BE2C (cell line): Measurements from ENCODE around the gene PPP3CA.

Experiments
- DNase-seq: peaks from one replicate; pipeline ENCODE4 v3.0.0-alpha.2; 2020
- H3K27me3 ChIP-seq: fragments of 250-450 bp; sonication (Bioruptor Pico); 2 replicates; pipeline ENCODE4 v1.5.1; 2020; ENCODE audit warnings: mild to moderate bottlenecking
- H3K36me3 ChIP-seq: fragments of 250-450 bp; sonication (Bioruptor Pico); 2 replicates; pipeline ENCODE4 v1.5.1; 2020; ENCODE audit warnings: mild to moderate bottlenecking
- H3K4me1 ChIP-seq: fragments of 250-450 bp; sonication (Bioruptor Pico); 2 replicates; pipeline ENCODE4 v1.5.1; 2020
- H3K4me3 ChIP-seq: 2 replicates; pipeline ENCODE4 v1.5.1; 2011; ENCODE audit warnings: low read depth, low read length
- H3K9me3 ChIP-seq: fragments of 250-450 bp; sonication (Bioruptor Pico); 2 replicates; pipeline ENCODE4 v1.5.1; 2020
- CTCF ChIP-seq: IDR thresholded peaks from 2 replicates; pipeline ENCODE4 v1.5.1; 2012; ENCODE audit warnings: mild to moderate bottlenecking, low read depth, low read length

The PPP3CA gene

DNA sequence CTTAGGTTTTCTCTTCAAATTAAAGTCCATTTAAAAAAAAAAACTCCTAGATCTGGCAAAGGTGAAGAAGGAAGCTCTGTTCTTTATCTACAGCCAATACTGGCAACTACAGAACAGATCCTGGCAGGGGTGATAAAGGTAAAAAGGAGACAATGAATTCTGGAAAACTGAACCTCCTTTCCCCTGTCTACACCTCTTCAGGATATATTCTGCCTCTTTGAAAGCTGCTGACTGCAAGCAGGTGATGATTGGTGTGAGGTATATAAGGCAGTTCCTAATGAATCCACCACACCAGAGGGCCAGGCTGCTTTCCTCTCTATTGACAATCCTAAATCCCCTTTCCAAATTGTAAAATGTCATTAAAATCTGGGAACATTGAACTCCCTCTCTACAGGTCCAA lies 370.1 kb downstream of the PPP3CA start:
- DNase-seq: no peak
- Histone ChIP-seq H3K9me3 (no peaks in the 10 kb centered on the region), H3K27me3 (no peaks in the 10 kb centered on the region), H3K4me1 (no peaks in the 10 kb centered on the region; the same call in 1 of the 2 replicates), H3K4me3 (no peak overlapping the region), H3K36me3 (no peaks in the 10 kb centered on the region)
- TF ChIP-seq CTCF: no peak
